Body of pancreas (tissue), 4 donors: ENCODE data around the gene CARMIL3. TPM values are rescaled to one million over a fixed set of nuclear protein-coding genes. Genes with fewer than 3 reads are reported as not detected.

Source experiments
- ATAC-seq: fragments of 150-250 bp; one replicate; pipeline ENCODE4 v1.9.1; 2016
- DNase-seq, 4 donors: peaks; one replicate each; pipeline ENCODE4 v3.0.0-alpha.2; 2019
- H3K27ac ChIP-seq, 4 donors: fragments of 200-600 bp; sonication (generic); 1 replicate in 3 of 4; 2 replicates in 1 of 4; pipeline versions ENCODE4 v1.5.1 to v1.6.1; 2016 to 2019; ENCODE audit warnings: mild to moderate bottlenecking in 1 of 4, mixed read lengths in 1 of 4, moderate library complexity in 1 of 4
- H3K27me3 ChIP-seq, 2 donors: fragments of 200-600 bp; sonication (generic); one replicate each; pipeline ENCODE4 v1.6.0; 2016; ENCODE audit warnings: mild to moderate bottlenecking in 1 of 2
- H3K36me3 ChIP-seq, 2 donors: fragments of 200-600 bp; sonication (generic); replicated peaks in 1 of 2; 2 replicates each; pipeline ENCODE4 v1.5.1; 2016; ENCODE audit warnings: low read depth in 2 of 2; ENCODE audit not compliant: insufficient read depth in 1 of 2
- H3K4me1 ChIP-seq: fragments of 200-600 bp; sonication (generic); one replicate; pipeline ENCODE4 v1.6.0; 2016
- H3K4me3 ChIP-seq, 2 donors: fragments of 200-600 bp; sonication (generic); 1 replicate in 1 of 2; 2 replicates in 1 of 2; pipeline ENCODE4 v1.5.1; 2016 to 2019
- H3K9me3 ChIP-seq, 3 donors: fragments of 200-600 bp; sonication (generic); 1 replicate in 2 of 3; 2 replicates in 1 of 3; pipeline ENCODE4 v1.5.1; 2016
- POLR2A ChIP-seq, 3 donors: fragments of 450-650 bp; IDR thresholded peaks; one replicate each; pipeline ENCODE4 v1.6.1; 2016; ENCODE audit warnings: antibody characterized with exemption in 3 of 3, mild to moderate bottlenecking in 2 of 3
- WGBS, 2 donors: methylation state at CpG; one replicate each; pipeline ENCODE4 v1.1.5; 2017; 5-methylcytosine and 5-hydroxymethylcytosine counted together
- intact Hi-C: fragments of 100-400 bp; cut with DNase I; formaldehyde crosslinking; loops from one replicate; pipeline ENCODE4 v1.15.1; 2023
- total RNA-seq, 2 donors: library from RNA; depleted of rRNA; stranded (reverse); fragments of >200 nt; gene quantifications; one replicate each; pipeline ENCODE4 v1.1.0, GENCODE V29; 2016
- TF ChIP-seq, protein P1 (sequence below), 7 experiments: fragments of 450-650 bp in 4 of 7; fragments of 200-600 bp in 3 of 7; sonication (generic) in 3 of 7; IDR thresholded peaks; one replicate each; pipeline ENCODE4 v1.5.1; 2016 to 2019; ENCODE audit warnings: antibody characterized with exemption in 7 of 7

CARMIL3 gene
- total RNA-seq, 2 donors from 2014 or later = 0.78 to 0.99 TPM

DNA sequence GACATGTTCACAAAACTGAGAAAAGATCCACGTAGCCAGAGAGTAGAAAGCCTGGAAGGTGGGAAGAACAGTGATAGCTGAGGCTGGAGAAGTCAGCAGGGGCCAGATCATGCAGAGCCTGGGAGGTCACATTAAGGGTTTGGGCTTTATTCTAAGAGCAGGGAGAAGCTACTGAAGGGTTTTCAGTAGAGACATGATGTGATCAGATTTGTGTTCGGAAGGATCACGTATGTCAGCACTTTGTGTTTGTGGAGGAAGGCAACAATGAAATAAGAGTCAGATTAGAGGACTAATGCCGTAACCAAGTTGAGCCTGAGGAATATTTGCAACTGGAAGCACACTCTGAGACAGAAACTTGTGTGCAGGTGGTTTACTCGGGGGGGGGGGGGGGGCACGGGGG, 38.1 kb downstream of the CARMIL3 start:
- intact Hi-C loops = no loop called here
- Histone ChIP-seq H3K4me1 (peaks cover 33% of the 10 kb centered on the region), H3K9me3 (no peaks in the 10 kb centered on the region), H3K4me3 (no peak overlapping the region), H3K36me3 (no peaks in the 10 kb centered on the region), H3K27ac (no peak overlapping the region), H3K27me3 (no peaks in the 10 kb centered on the region)
- WGBS, 2 donors = 65 to 73% methylated on average over 6 of the region's 6 CpGs
- TF ChIP-seq, protein P1, sequence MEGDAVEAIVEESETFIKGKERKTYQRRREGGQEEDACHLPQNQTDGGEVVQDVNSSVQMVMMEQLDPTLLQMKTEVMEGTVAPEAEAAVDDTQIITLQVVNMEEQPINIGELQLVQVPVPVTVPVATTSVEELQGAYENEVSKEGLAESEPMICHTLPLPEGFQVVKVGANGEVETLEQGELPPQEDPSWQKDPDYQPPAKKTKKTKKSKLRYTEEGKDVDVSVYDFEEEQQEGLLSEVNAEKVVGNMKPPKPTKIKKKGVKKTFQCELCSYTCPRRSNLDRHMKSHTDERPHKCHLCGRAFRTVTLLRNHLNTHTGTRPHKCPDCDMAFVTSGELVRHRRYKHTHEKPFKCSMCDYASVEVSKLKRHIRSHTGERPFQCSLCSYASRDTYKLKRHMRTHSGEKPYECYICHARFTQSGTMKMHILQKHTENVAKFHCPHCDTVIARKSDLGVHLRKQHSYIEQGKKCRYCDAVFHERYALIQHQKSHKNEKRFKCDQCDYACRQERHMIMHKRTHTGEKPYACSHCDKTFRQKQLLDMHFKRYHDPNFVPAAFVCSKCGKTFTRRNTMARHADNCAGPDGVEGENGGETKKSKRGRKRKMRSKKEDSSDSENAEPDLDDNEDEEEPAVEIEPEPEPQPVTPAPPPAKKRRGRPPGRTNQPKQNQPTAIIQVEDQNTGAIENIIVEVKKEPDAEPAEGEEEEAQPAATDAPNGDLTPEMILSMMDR (IDR thresholded peaks at IDR 0.05) = no peak
- no peak for TF ChIP-seq POLR2A (IDR thresholded peaks at IDR 0.05)
- no peak for DNase-seq
- no peak for ATAC-seq

DNA sequence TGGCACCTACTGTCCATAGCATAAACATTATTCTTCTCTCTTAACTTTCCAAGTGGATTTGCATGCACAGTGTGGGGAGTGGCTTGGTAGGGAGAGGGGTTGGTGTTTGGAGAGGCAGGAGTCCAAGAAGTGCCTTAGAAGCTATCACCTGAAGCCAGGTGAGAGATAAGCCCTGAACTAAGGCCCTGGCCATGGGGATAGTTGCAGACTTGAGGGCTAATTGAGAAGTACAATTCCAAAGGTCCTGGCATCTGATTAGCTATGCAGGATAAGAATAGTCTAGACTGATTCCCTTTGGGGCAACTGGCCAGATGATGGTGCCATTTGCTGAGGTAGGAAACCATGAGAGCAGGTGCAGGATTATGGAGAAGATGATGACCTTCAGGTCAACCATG, 40.3 kb downstream of the CARMIL3 start:
- peaks cover 51% of the 10 kb centered on the region for H3K4me1 ChIP-seq
- H3K9me3 ChIP-seq = no peaks in the 10 kb centered on the region
- intact Hi-C loops = no loop called here
- no peak overlapping the region for H3K4me3 ChIP-seq
- no peaks in the 10 kb centered on the region for H3K36me3 ChIP-seq
- DNase-seq = peak; percentile 48 to 78 (median 72)
- no peak for ATAC-seq
- peak overlapping the region in 3 of 4 donors; percentile 7 to 97 (median 94) for H3K27ac ChIP-seq
- TF ChIP-seq, protein P1 (IDR thresholded peaks at IDR 0.05) = no peak
- TF ChIP-seq POLR2A (IDR thresholded peaks at IDR 0.05) = no peak
- H3K27me3 ChIP-seq = no peaks in the 10 kb centered on the region

DNA sequence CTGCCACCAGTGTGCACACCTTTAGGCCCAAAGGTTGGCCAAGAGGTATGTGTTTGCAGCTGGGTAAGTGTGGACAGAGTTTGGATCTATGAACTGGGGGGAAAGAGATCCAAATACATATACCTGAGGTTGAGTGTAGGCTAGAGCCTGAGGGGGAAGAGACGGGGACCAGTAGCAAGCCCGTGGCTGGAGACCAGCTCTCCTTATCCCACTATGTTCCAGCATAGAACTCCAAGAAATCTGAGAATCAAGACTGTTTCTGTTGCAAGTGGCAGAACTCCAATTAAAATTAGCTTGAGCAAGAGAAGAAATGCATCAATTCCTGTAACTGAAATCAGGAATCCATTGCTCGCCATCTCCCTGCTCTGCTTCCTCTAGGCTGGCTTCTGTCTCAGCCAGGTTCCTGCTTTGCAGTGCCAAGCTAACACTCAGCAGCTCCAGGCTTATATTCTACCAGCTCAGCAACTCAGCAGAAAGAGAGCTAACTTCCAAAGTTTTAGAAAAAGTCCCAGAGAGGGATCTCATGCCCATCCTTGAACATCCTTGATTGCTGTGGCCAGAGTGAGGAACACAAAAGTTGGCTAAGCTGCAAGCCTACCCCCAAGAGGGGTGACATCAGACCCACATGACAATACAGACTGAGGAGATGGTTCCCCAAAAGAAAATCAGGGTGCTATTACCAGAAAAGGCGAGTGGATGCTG, 40.8 kb downstream of the CARMIL3 start:
- H3K4me1 ChIP-seq = peaks cover 51% of the 10 kb centered on the region
- H3K9me3 ChIP-seq = no peaks in the 10 kb centered on the region
- peak overlapping the region; percentile 7 to 97 (median 93) for H3K27ac ChIP-seq
- no peaks in the 10 kb centered on the region for H3K36me3 ChIP-seq
- no peaks in the 10 kb centered on the region for H3K27me3 ChIP-seq
- no peak overlapping the region for H3K4me3 ChIP-seq
- intact Hi-C loops = no loop called here
- 79 to 90% methylated on average over 4 of the region's 4 CpGs for WGBS, 2 donors
- TF ChIP-seq POLR2A (IDR thresholded peaks at IDR 0.05) = no peak
- ATAC-seq = no peak
- DNase-seq = no peak

DNA sequence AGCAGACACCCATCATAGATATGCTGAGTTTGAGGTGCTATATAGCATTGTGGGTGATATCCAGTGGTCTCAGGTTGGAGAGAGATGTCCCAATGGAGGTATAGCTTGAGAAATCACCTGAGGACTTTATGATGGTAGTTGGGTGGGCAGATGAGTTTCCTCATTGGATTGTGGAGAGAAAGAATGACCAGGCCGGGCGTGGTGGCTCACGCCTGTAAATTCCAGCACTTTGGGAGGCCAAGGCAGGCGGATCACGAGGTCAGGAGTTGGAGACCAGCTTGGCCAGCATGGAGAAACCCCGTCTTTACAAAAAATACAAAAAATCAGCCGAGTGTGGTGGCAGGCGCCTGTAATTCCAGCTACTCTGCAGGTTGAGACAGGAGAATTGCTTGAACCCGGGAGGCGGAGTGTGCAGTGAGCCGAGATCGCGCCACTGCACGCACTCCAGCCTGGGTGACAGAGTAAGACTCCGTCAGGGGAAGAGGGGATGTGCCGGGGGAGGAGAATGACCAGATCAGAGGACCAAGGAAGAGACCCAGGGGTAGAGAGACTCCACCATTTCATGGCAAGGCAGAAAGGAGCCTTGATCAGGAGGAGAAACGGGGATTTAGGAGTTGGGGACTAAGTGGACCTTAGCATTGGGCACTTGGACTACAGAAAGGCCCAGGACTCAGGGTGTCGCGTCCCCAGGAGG, 41.5 kb downstream of the CARMIL3 start:
- Histone ChIP-seq H3K27ac (peak overlapping the region; percentile 92 to 98 (median 96)), H3K4me3 (no peak overlapping the region), H3K36me3 (no peaks in the 10 kb centered on the region), H3K9me3 (no peaks in the 10 kb centered on the region), H3K27me3 (no peaks in the 10 kb centered on the region), H3K4me1 (peaks cover 56% of the 10 kb centered on the region)
- no peak for DNase-seq
- intact Hi-C loops = no loop called here
- no peak for ATAC-seq
- TF ChIP-seq, protein P1 (IDR thresholded peaks at IDR 0.05) = peak in 1 of 7 experiments; percentile 6
- TF ChIP-seq POLR2A (IDR thresholded peaks at IDR 0.05) = no peak
- 77 to 81% methylated on average over 19 of the region's 19 CpGs for WGBS, 2 donors

DNA sequence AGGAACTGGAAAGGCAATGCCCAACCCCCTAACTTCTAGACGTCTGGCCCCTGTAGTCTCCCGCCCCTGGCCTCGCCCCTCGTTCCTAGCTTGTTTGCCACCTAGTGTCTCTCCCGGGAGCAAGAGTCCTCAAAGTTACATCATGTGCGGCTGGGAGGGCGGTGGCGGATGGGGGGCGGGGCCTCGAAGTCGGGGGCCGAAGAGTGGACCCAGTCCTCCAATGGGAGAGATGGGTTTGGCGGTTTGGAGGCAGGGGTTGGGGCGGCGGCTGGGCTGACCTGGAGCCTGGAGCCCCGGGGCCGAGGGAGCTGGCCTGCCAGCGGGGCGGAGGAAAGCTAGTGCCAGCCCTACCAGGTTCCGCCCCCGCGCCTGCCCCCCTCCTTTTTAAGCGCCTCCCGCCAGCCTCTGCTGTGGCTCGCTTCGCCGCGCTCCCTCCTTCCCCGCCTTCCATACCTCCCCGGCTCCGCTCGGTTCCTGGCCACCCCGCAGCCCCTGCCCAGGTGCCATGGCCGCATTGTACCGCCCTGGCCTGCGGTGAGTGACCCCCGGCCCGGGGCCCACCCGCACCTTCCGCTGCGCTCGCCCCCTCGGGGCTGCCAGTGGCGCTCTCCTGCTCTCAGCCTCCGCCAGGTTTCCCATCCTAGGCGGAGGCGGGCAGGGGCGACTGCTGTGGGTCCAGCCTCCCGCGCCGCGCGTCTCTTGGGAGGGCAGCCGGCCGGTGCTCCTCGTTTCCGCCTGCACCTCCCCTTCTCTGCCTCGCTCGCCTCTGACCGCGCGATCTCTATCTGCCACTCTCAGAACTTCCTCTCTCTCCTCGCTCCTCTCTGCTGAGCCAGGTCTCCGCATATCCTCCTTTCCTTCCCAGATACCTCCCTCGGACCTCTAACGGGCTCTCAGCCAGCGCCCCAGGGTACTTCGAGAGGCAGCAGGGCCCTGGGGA, 42.4 kb downstream of the CARMIL3 start, which contains the start of gene PCK2:
PCK2 (plus strand) TSS at position 411 of the 940 bp plus-strand sequence; CDS start at position 506, 95 bp downstream.
- Histone ChIP-seq H3K9me3 (no peaks in the 10 kb centered on the region), H3K36me3 (no peaks in the 10 kb centered on the region), H3K27ac (peak within 1 kb of the TSS; percentile 92 to 98 (median 96)), H3K27me3 (no peaks in the 10 kb centered on the region), H3K4me3 (peak within 1 kb of the TSS; percentile 39 to 44), H3K4me1 (peaks cover 65% of the 10 kb centered on the region)
- intact Hi-C loops = no loop called here
- WGBS, 2 donors = 1% methylated on average over 38 to 67 of the region's 68 CpGs
- ATAC-seq (peak; percentile 93), DNase-seq (peak; percentile 95 to 97 (median 96))
- TF ChIP-seq, protein P1 (IDR thresholded peaks at IDR 0.05) = peak in 3 of 7 experiments; percentile 20 to 37 (median 25)
- peak; percentile 92 to 97 (median 97) for TF ChIP-seq POLR2A (IDR thresholded peaks at IDR 0.05)
